ENCODE measurements around the gene IMPDH2.

Gene IMPDH2

DNA sequence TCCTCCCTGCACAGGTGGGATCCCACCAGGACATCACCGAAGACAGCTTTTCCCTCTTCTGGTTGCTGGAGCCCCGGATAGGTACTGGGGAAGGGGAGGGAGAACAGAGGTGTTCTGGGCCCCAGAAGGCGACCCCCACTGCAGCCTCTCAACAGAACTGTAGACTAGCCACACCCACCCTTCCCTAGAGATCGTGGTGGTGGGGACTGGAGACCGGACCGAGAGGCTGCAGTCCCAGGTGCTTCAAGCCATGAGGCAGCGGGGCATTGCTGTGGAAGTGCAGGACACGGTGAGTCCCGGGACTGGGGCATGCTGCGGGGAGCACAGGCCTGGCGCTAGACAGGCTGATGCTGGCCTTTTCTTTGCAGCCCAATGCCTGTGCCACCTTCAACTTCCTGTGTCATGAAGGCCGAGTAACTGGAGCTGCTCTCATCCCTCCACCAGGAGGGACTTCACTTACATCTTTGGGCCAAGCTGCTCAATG, 6.5 kb downstream of the IMPDH2 start:
- Histone ChIP-seq H3K27ac (ENCODE audit: poor library complexity, severe bottlenecking) (peak overlapping the region; percentile 88), H3K4me3 (ENCODE audit: severe bottlenecking) (peak overlapping the region; percentile 75), H3K36me3 (ENCODE audit: low read depth) (peaks cover 49% of the 10 kb centered on the region), H3K4me1 (ENCODE audit: insufficient read depth, poor library complexity, severe bottlenecking) (peaks cover 4% of the 10 kb centered on the region), H3K27me3 (ENCODE audit: insufficient read depth, poor library complexity, severe bottlenecking) (no peaks in the 10 kb centered on the region), H3K9me3 (ENCODE audit: severe bottlenecking) (no peaks in the 10 kb centered on the region)
- DNase-seq (ENCODE audit: low spot score) (no peak), ATAC-seq (ENCODE audit: low read depth) (no peak)
- TF ChIP-seq, protein P1, sequence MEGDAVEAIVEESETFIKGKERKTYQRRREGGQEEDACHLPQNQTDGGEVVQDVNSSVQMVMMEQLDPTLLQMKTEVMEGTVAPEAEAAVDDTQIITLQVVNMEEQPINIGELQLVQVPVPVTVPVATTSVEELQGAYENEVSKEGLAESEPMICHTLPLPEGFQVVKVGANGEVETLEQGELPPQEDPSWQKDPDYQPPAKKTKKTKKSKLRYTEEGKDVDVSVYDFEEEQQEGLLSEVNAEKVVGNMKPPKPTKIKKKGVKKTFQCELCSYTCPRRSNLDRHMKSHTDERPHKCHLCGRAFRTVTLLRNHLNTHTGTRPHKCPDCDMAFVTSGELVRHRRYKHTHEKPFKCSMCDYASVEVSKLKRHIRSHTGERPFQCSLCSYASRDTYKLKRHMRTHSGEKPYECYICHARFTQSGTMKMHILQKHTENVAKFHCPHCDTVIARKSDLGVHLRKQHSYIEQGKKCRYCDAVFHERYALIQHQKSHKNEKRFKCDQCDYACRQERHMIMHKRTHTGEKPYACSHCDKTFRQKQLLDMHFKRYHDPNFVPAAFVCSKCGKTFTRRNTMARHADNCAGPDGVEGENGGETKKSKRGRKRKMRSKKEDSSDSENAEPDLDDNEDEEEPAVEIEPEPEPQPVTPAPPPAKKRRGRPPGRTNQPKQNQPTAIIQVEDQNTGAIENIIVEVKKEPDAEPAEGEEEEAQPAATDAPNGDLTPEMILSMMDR (IDR thresholded peaks at IDR 0.05; ENCODE audit: poor library complexity, severe bottlenecking): no peak

DNA sequence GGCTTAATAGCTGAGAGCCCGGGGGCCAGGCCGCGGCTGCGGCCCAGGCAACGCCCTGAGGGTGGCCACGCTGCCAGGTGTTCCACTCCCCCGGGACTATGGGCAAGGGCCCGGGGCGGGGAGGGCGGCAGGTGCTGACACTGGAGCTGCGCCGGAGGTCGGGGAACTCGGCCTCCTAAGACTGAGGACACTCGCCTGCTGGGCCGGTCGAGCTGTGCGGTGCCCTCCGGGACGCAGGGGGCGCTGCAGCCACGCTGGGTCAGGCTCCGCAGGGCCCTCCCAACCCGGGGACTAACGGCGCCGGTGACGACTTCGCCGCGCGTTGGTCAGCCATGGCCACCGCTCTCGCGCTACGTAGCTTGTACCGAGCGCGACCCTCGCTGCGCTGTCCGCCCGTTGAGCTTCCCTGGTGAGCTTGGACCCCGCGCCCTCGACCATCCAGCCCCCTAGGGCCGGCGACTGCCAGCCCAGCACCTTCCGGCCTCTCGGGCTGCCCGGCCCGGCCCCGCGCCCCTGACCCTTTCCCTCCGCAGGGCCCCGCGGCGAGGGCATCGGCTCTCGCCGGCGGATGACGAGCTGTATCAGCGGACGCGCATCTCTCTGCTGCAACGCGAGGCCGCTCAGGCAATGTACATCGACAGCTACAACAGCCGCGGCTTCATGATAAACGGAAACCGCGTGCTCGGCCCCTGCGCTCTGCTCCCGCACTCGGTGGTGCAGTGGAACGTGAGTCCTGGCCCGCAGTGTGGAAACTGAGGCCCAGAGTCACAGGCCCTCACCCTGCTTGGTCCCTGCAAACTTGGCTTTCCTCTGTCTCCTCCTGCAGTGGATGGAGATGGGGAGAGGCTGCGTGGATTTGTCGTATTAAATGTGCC, 7.1 kb downstream of the IMPDH2 start, which contains the start of gene NDUFAF3:
Gene NDUFAF3, plus strand, starts transcription at position 309 of the 875 bp plus-strand sequence. Its CDS starts 24 bp downstream, at position 333.
- ATAC-seq (ENCODE audit: low read depth): peak; percentile 71
- Histone ChIP-seq H3K9me3 (ENCODE audit: severe bottlenecking) (no peaks in the 10 kb centered on the region), H3K27me3 (ENCODE audit: insufficient read depth, poor library complexity, severe bottlenecking) (no peaks in the 10 kb centered on the region), H3K4me3 (ENCODE audit: severe bottlenecking) (peak within 1 kb of the TSS; percentile 75), H3K36me3 (ENCODE audit: low read depth) (peaks cover 43% of the 10 kb centered on the region), H3K27ac (ENCODE audit: poor library complexity, severe bottlenecking) (peak within 1 kb of the TSS; percentile 88), H3K4me1 (ENCODE audit: insufficient read depth, poor library complexity, severe bottlenecking) (peaks cover 4% of the 10 kb centered on the region)
- TF ChIP-seq, protein P1 (IDR thresholded peaks at IDR 0.05; ENCODE audit: poor library complexity, severe bottlenecking): peak; percentile 96
- DNase-seq (ENCODE audit: low spot score): peak; percentile 96

DNA sequence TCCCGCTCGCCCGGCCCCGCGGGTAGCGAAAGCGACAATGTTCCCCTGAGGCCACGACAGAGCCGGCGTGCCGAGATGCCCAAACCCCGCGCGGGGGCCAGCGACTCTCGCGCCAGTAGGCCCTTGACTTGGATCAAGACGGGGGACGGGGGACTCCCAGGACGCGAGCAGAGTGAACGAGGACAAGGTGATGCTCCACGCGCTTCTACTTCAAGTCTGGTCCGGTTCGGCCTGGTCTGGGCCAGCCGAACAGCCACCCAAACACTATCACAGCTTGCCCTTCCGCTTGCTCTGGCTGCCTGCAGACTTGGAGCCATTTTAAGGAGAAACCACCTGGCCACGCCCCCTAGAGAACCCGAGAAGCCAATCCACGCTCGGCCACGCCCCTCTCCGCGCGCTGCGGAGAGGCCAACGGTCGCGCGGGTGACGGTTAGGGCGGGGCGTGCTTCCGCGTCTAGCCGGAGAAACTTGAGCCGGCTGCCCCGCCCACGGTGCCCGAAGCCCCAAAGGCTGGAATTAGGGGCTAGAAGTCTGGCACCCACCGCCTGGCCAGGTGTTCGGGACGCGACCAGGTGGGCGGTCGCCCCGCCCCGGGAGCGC, 7.9 kb downstream of the IMPDH2 start:
- Histone ChIP-seq H3K9me3 (ENCODE audit: severe bottlenecking) (no peaks in the 10 kb centered on the region), H3K27me3 (ENCODE audit: insufficient read depth, poor library complexity, severe bottlenecking) (no peaks in the 10 kb centered on the region), H3K36me3 (ENCODE audit: low read depth) (peaks cover 41% of the 10 kb centered on the region), H3K4me1 (ENCODE audit: insufficient read depth, poor library complexity, severe bottlenecking) (peaks cover 4% of the 10 kb centered on the region), H3K4me3 (ENCODE audit: severe bottlenecking) (peak overlapping the region; percentile 75), H3K27ac (ENCODE audit: poor library complexity, severe bottlenecking) (peak overlapping the region; percentile 88)
- peak; percentile 99 for DNase-seq (ENCODE audit: low spot score)
- peak; percentile 43 for ATAC-seq (ENCODE audit: low read depth)
- TF ChIP-seq, protein P1 (IDR thresholded peaks at IDR 0.05; ENCODE audit: poor library complexity, severe bottlenecking): no peak

DNA sequence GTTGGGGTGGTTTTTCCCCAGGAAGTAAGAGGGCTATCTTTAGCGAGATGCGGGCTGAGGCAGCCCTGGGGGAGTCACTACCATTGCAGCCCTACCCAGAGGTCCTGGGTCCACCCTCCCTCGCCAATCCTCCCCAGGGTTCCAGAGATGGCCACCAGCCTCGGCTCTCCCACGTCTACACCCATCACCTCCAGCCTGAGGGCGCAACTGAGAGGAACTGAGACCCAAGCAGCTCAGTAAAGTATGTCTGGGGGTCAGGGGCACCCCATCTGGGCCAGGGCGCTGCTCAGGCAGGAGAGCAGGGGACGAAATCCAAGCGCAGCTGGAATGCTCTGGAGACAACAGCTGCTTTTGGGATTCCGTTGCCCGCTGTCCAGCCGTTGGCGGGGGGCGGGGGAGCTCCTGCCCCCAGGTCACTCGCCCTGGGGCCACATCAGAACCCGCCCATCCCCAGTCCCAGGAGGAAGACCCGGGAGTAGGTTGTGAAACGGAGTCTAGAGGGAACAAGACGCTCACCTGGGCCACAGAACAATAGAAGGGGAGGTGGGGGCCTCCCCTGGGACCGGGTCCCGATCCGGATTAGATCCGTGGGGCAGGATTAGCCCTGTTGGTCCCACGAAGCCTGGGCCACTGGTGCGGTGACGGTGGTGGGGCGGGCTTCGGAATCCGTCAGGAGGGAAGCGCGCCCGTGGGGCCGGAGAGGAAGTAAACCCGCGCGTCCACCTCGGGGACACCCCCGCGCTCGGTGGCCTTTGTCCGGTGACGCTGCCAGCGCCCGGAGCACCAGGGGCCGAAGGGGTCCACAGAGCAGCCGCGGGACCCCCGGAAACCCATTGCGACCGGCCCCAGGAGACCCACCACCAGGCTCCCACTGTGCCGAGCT, 8.6 kb downstream of the IMPDH2 start:
- H3K27me3 ChIP-seq (ENCODE audit: insufficient read depth, poor library complexity, severe bottlenecking): no peaks in the 10 kb centered on the region
- peak overlapping the region; percentile 88 for H3K27ac ChIP-seq (ENCODE audit: poor library complexity, severe bottlenecking)
- H3K36me3 ChIP-seq (ENCODE audit: low read depth): peaks cover 42% of the 10 kb centered on the region
- H3K9me3 ChIP-seq (ENCODE audit: severe bottlenecking): no peaks in the 10 kb centered on the region
- peak overlapping the region; percentile 75 for H3K4me3 ChIP-seq (ENCODE audit: severe bottlenecking)
- no peak for DNase-seq (ENCODE audit: low spot score)
- ATAC-seq (ENCODE audit: low read depth): no peak
- TF ChIP-seq, protein P1 (IDR thresholded peaks at IDR 0.05; ENCODE audit: poor library complexity, severe bottlenecking): no peak
- H3K4me1 ChIP-seq (ENCODE audit: insufficient read depth, poor library complexity, severe bottlenecking): peaks cover 4% of the 10 kb centered on the region

Measured in RWPE2 (cell line).